Ramos (cell line): ENCODE results near the gene RBPJL.

Experiments
- in situ Hi-C: fragments of 300-500 bp; cut with MboI; formaldehyde crosslinking; loops from one replicate; pipeline ENCODE4 v1.14.3; 2022; ENCODE audit warnings: low sequenced_read_pairs; ENCODE audit not compliant: unreplicated experiment

The RBPJL gene, protein sequence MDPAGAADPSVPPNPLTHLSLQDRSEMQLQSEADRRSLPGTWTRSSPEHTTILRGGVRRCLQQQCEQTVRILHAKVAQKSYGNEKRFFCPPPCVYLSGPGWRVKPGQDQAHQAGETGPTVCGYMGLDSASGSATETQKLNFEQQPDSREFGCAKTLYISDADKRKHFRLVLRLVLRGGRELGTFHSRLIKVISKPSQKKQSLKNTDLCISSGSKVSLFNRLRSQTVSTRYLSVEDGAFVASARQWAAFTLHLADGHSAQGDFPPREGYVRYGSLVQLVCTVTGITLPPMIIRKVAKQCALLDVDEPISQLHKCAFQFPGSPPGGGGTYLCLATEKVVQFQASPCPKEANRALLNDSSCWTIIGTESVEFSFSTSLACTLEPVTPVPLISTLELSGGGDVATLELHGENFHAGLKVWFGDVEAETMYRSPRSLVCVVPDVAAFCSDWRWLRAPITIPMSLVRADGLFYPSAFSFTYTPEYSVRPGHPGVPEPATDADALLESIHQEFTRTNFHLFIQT

DNA sequence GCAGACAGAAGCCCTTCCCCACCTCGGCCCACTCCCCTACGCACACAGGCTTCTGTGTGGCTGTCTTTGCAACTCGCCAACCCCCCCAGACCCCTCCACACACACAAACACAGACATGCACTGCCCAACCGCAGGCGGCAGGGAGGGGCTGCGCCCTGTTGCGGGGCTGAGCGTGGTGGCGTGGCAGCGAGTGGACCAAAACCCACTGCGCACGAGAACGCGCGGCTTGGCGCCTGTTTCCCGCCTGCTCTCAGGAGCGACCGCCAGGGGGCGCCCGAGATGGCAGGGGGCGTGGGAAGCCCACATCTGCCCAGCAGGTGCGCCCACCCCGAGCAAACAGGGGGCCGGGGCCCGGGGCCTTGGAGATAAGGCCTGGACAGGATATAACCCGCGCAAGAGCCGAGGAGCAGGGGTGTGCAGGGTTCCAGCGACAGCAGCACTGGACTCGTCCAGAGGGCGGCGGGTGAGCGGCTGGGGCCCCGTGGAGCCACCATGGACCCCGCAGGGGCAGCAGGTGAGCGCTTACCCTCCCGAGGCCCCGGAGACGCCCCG lies at the start of gene RBPJL:
Gene RBPJL, plus strand, starts transcription at position 410 of the 552 bp plus-strand sequence. Its CDS starts 83 bp downstream, at position 493.
- in situ Hi-C loops = loop anchor here (25.0 kb wide), 1 partner anchor 456 kb away; no protein-coding TSS in a partner anchor

DNA sequence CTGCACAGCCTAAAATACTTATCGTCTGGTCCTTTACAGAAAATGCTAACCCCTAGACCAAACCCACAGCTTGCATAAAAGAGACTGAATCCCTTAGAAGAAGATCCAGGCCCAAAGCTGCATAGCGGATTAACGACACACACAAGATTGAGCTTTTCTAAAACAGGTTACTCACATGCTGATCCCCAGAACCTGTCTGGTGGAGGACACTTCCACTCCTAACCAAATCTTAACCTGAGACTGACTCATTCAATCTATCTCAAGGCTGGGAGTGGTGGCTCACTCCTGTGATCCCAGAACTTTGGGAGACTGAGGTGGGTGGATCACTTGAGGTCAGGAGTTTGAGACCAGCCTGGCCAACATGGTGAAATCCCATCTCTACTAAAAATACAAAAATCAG lies 49.5 kb upstream of the RBPJL start:
- in situ Hi-C loops = no loop called here

- in situ Hi-C loops = no loop called here
Measured at GRCh38 chr20:45257711-45258110, 48.9 kb upstream of the RBPJL start.

DNA sequence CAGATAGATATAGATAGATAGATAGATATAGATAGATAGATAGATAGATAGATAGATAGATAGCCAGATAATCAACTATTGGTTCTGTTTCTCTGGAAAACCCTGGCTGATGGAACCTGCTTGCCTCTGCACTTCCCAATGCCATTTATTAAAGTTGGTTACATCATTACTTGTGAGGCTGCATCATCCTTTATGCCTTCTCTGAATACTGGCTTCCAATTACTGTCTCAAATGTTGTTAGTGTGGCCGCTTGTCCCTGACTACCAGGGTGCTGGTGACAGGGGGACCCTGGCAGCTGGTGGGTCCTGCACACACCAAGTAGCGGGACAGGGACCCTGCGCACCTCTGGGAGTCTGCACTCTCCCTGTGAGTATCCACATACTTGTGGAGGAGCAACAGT lies 48.4 kb upstream of the RBPJL start:
- in situ Hi-C loops = no loop called here

DNA sequence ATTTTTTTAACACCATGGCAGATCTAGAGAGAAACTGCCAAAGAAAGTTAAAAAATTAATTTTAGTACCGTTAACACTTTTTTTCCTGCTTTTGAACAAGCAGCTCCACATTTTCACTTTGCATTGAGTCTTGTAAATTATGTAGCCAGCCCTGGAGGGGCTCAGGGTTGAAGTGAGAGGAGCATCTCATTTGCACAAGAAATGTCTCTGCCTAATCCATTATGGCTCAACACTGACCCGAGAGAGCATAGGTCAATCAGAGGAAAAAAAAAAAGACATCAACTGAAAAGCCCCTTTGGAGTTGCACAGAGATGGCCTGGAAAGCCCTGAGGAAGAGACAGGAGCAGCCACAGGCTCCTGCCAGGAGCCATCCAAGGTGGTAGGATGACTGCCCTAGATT lies 48.0 kb upstream of the RBPJL start:
- in situ Hi-C loops = no loop called here

- in situ Hi-C loops = no loop called here
Measured at GRCh38 chr20:45263556-45264266, 42.9 kb upstream of the RBPJL start.

DNA sequence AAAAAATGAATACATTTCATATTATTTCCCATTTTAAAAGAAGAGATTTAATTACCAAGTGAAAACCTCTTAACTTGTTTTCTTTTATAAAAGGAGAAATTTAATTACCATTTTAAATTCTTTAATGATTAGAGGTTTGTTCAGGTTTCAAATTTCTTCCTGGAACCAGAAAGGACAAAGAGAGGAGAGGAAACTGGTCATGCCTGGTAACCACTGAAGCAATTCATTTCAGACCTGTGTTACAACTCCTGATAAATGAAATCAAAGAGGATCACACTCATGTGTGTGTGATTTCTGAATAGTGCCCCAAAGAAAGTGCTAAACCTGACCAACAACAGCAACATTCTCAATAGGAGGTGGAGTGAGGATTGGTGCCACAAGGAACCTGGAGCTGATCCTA lies 39.7 kb upstream of the RBPJL start:
- in situ Hi-C loops = no loop called here

DNA sequence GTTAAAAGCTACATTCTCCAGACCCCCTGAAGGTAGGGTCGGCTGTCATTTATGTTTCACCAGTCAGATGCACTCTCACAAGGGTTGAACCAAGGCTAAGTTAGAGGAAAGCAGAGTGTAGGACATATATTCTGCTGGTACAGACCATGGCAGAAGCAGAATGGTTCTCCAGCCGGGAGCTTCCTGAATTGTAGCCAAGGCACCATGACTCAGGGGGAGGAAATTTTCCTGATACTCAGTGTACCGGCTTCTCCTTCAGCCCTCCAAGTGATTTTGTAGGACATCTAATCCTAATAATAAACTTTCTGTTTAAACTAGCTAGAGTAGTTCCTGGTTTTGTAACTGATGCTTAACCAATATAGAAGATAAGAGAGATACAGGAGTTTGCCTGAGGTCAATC lies 38.1 kb upstream of the RBPJL start:
- in situ Hi-C loops = no loop called here

DNA sequence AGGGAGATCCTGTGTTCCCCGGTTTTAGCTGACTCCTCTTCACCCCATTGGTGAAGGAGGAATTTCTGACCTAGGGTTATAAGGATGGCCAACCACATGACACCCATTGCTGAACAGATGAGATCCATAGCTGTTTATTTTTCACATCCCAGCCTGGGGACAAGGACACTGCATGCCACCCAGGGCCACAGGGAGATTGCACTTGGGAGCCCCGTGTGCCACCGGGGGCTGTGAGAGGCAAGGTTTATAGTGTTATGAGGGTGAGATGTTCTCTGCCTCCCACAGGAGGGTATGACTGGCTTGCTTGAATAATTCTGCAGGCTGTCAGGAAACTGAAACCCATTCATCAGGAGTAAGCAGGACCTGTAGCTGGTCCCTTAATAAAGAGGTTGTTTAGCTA lies 37.6 kb upstream of the RBPJL start:
- in situ Hi-C loops = no loop called here

GRCh38 chr20:45269754-45270270 lies 36.8 kb upstream of the RBPJL start:
- in situ Hi-C loops = no loop called here

- in situ Hi-C loops = no loop called here
Measured at GRCh38 chr20:45275338-45275737, 31.3 kb upstream of the RBPJL start.

- in situ Hi-C loops = no loop called here
Measured at GRCh38 chr20:45279992-45280391, 26.6 kb upstream of the RBPJL start.

GRCh38 chr20:45282700-45283550 lies 23.7 kb upstream of the RBPJL start:
- in situ Hi-C loops = no loop called here

- in situ Hi-C loops = no loop called here
Measured at GRCh38 chr20:45283551-45284057, 23.0 kb upstream of the RBPJL start.

- in situ Hi-C loops = no loop called here
Measured at GRCh38 chr20:45288376-45288775, 18.3 kb upstream of the RBPJL start.

GRCh38 chr20:45288860-45289259 lies 17.8 kb upstream of the RBPJL start:
- in situ Hi-C loops = no loop called here

GRCh38 chr20:45289942-45290676 lies 16.5 kb upstream of the RBPJL start:
- in situ Hi-C loops = no loop called here

GRCh38 chr20:45290677-45291355 lies 15.8 kb upstream of the RBPJL start:
- in situ Hi-C loops = no loop called here

GRCh38 chr20:45291526-45291925 lies 15.1 kb upstream of the RBPJL start:
- in situ Hi-C loops = no loop called here
